Activated CD8-positive, alpha-beta memory T cell treated with anti-CD3 and anti-CD28 coated beads, Interleukin-2, amount 50 U/mL, for 1 hour (primary cell): ENCODE data around the gene SMU1.
"Not testable (repeated sequence)": the region's sequence is repeated elsewhere in the genome, so short reads cannot be mapped to it uniquely, and the experiment has no call there.

Experiments
- DNase-seq: peaks from one replicate; pipeline ENCODE4 v3.0.0-alpha.2; 2020; ENCODE audit errors: extremely low read depth

Gene SMU1

DNA sequence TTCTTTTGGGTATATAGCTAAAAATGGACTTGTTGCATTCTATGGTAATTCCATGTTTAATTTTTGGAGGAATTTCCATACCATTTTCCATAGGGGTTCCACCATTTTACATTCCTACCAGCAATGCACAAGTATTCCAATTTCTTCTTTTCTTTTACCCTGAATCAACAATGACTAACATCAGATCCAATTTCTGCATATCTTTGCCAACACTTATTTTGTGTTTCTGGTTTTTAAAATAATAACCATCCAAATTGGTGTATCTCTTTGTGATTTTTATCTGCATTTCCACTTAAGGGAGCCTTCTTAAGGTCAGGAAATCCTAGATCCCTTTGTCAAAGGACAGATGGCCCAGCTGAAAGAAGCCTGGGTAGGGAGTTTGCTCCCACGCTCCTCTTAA, 29.5 kb upstream of the SMU1 start:
- DNase-seq: no peak

DNA sequence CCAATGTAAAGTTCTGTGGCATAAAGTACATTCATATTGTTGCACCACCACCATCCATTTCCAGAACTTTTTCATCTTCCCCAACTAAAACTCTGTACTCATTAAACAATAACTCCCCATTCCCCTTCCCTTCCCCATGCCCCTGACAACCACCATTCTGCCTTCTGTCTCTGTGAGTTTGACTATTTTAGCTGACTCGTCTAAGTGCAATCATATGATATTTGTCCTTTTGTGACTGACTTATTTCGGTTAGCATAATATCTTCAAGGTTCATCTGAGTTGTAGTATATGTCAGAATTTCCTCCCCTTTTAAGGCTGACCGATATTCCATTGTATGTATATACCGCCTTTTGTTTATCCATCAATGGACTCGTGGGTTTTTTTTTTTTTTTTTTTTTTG, 29.0 kb upstream of the SMU1 start:
- no peak for DNase-seq

DNA sequence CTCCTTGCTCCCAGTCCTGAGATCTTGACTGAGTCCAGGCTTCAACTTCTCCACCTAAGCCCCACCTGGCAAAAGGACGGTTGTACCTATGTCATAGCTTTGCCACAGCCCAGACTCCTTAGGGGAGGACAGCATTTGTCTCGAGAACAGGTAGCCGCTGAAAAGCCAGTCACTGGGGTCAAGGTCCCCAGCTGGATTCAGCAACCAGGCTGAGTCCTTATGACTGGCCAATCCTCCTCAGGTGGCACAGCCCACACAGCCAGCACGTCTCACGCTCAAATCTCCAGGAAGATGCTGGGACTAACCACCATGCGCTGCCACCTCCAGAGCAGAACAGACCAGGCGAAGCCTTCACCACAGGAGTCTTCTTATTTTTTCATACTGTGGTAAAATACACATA, 27.9 kb upstream of the SMU1 start:
- no peak for DNase-seq

DNA sequence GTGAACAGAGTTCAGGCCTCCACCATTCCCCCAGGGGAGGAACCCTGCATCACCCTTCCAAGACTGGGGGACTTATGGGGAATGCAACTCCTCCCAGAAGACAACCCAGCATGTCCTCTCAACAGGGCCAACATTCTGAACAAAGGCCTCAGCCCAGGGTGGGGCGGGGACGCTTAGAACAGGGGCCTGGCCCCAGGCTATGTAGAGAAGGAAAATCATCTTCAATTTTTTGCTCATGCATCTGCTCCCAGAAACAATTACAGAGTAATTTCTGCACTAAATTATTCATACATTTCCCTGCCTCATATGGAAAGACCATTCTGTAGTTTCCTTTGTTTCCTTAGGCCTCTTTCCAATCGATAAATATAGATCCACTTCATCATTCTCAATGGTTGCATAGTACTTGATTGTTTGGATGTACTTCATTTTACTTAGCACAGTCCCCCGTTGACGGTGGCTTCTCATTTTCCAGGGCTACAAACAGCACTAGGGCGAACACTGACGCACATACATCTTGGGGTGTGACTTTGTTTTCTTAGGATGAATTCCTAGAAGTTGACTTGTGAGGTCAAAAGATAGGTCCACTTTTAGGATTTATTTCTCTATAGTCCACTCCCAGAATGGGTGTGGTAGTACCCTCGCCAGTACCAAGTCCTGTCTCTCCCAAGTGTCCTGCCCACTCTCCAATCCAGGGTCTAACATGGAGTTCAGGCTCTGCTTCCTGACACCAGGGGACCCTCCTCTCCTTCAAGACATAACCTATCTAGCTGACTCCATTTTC, 27.2 kb upstream of the SMU1 start:
- no peak for DNase-seq

DNA sequence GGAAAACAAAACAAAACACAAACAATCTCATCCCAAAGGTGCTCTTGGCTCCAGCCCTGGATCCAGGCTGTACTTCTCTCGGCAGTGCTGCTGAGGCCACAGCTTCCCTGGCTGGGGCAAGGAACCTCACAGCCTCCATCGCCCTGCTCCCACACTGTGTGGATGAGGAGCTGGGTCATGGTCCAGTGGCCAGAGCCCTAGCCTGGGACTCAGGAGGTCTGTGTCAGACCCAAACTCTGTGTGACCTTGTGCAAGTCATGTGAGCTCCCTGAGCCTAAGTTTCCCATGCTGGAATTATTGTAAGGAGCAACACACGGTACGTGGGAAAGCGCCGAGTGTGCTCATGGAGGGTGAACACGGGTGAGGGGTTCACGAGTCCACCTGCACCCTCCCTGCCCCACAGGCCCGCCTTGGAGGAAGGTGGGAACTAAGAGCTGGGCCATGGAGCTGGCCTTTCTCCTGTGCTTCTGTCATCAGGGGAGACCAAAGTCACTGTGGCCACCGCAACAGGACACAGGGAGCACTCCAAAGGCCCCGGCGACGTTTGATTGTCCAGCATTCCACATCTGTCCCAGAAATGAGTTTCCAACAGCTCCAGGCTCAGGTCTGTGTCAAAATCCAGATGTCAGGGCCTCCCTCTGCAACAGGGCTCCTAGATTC, 26.2 kb upstream of the SMU1 start:
- DNase-seq: no peak

DNA sequence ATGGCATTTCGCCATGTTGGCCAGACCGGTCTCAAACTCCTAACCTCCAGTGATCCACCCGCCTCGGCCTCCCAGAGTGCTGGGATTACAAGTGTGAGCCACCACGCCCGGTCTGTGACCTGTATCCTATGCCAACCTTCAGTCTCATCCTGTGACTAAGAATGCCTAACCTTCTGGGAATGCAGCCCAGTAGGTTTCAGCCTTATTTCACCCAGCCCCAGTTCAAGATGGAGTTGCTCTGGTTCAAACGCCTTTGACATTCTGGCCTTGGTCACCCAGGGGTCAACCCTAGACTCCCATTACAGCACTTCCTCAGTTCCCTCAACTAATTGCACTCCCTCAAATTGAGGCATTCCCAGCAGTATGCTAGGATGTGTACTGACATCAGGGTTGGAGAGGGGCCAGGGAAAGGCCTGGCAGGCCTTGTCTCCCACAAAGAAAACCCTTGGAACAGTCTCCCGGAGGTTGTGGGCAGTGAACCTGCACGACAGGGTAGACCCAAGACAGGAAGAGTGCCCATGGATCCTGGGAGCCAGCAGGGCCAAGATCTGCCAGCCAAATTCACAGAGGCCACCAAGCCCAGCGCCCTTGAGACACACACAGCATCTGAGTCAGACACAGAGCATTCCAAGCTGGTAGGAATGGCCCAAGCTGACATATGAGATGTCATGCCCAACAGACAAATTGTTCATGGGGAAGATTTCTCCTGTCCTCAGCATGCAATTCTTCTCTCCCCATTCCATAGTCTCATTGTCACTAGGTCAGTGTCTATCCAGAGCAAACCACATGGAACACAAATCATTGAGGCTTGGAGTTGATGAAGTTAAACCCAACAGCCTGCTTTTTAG, 24.9 kb upstream of the SMU1 start:
- DNase-seq: no peak

DNA sequence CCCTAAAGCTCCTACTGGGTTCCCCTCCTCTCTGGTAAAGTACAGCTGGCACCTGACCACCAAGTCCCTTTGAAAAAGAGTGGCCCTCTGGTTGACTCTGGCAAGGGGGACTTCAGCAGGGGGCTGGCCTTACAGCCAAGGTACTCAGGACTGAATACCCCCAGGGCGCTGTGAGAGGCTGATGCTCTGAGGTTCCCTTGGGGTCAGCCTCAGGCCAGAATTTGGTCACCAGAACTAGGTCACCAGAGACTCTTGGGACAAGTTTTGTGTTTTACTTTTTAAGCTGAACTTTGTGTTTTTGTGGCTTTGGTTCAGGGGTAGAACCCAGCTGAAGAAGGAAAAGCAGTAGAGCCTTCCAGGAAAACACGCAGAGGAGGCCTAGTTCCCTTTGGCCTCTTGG, 23.3 kb upstream of the SMU1 start:
- no peak for DNase-seq

DNA sequence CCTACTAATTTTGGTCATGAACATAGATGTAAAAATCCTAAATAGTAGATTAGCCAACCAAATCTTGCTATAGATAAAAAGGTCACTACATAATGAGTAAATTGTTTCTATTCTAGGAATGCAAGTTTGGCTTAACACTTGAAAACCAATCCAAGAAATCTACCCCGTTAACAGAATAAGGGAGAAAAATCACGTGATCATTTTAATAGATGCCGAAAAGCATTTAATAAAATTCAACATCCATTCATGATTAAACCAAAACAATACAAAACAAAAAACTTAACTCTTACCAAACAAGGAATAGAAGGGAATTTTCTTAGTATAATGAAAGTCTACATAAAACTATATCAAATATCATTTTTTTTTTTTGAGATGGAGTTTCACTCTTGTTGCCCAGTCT, 20.7 kb upstream of the SMU1 start:
- DNase-seq: no peak

DNA sequence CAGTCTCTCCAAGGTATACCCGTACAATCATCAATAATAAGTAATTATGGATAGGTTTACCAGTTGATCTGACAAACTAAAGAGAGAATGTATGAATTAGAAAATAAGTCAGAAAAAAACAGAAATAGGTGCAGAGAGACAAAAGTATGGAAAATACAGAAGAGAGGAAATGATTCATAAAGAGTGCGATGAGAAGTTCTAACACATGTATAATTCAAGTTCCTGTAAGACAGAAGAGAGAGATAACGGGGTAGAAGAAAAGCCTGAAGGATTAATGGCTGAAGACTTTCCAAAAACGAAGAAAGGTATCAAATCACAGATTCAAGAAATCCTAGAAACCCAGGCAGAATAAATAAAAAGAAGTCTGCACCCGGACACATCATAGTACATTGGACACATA, 16.2 kb upstream of the SMU1 start:
- DNase-seq: no peak

DNA sequence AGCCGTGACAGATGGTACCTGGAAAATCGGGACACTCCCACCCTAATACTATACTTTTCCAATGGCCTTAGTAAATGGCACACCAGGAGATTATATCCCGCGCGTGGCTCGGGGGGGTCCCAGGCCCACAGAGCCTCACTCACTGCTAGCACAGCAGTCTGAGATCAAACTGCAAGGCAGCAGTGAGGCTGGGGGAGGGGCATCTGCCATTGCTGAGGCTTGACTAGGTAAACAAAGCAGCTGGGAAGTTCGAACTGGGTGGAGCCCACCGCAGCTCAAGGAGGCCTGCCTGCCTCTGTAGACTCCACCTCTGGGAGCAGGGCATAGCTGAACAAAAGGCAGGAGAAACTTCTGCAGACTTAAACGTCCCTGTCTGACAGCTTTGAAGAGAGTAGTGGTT, 9.2 kb upstream of the SMU1 start:
- DNase-seq: not testable (repeated sequence)

DNA sequence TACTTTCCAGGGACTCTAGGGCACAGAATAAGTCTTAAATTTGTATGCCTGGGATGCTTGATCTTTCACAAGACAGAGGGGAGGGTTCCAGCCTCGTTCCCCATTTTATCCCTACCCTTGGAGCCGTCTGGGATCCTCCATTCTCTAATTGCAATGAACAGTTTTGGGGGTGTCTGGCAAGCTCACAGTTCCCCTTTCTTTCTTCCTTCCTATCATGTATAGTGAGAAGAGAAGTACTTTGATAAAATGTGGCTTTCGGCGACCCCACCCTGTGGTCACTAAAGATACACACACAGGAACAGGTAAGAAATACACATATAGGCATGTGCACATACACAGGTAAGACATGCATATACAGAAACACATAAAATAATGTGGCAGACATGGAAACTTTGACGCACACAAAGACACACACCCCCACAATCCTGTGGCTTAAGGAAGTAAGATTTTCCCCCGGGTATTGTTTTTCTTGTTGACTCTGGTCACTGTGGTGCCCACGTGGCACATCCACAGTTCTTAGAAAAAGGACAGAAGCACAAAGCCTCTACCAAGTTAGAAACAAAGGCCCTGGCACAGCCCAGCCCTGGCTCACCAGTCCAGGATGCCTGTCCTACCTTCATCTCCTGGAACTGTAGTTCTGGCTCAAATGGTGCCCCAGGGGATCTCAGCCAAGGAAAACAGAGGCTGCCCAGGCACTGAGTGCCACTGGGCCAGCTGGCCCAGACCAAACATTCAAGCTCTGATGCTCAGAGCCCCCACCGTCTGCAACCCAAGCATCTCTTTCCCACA, 6.3 kb upstream of the SMU1 start:
- no peak for DNase-seq

DNA sequence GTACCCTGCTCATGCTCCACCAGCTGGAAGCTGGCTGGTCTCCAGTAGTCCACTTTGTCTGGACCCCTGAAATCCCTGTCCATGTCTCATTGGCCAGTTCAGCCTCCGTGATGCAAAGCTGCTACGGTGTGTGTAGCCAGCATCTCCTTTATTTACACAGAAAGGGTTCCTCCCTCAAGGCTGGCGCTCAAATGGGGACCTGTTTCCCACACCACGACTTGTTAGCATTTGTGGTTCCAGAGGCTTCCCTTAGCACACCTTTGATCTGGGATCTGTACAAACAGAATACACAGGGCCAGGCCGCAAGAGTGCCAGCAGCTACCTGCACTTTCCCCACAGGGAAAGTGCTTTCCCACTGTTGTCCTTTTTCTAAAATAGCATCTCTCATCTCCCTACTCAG, 5.7 kb upstream of the SMU1 start:
- DNase-seq: no peak

DNA sequence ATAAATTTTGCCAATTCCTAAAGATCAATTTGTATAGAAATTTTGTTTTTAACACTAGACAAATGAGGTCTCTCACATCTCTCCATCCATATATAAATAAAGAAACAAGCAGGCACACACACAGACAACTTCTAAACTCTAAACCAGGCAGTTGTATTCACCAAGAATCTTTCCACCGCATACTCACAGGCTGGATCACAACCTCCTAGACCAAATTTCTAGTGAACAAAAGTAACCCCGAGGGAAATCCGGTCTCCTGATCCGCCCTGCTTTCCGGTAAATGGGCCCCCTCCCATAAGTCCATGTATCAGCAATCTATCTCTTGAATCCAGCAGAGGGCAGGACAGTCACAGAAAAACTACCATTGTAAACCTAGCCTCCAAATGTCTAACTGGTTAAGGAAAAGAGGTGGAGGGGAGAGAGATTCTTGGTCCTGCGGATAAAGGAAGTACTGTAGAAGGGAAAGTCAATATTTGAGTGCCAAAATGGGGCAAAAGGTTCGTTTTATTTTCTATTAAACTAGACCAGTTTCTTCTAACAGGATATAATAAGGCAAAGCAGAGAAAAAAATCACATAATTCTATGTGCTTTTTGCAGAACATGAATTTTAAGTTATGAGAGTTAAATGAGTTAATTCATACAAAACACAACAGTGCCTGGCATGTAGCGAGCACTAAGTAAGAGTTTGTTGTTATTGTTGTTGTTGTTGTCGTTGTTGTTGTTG, 4.8 kb upstream of the SMU1 start:
- no peak for DNase-seq

DNA sequence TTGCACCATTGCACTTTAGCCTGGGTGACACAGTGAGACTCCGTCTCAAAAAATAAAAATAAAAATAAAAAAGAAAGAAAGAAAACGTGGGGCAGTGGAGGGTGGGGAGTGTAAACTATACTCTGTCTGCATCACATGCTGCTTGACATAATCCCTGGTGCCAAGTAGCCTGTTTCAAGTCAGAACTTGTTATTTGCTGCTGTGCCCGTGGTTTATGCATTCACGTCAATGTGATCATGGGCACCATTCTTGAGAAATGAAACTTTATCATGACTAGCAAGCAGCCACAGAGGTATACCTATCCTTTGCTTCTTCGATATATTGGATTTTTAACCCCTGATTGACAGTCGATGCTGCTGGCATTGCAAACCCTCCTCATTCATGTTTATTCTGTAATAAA, 4.1 kb upstream of the SMU1 start:
- DNase-seq: no peak

DNA sequence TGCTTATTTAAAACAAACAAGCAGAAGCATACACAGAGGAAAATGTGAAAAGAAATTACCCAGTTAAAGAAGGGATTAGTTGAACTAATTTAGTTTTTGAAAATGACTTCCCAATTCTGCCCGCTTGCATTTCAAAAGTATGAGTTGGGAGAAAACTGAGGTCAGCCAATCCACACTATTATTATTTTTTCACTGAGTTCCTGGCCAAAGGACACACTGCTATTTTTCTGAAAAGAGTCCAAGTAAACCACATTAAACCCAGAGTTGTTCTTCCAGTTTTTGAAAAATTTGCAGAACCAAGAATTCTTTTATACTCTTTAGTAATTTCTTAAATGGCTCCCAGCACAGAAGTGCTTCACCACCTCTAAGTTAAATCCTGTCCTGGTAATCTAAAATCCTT, 7.5 kb downstream of the SMU1 start:
- no peak for DNase-seq

DNA sequence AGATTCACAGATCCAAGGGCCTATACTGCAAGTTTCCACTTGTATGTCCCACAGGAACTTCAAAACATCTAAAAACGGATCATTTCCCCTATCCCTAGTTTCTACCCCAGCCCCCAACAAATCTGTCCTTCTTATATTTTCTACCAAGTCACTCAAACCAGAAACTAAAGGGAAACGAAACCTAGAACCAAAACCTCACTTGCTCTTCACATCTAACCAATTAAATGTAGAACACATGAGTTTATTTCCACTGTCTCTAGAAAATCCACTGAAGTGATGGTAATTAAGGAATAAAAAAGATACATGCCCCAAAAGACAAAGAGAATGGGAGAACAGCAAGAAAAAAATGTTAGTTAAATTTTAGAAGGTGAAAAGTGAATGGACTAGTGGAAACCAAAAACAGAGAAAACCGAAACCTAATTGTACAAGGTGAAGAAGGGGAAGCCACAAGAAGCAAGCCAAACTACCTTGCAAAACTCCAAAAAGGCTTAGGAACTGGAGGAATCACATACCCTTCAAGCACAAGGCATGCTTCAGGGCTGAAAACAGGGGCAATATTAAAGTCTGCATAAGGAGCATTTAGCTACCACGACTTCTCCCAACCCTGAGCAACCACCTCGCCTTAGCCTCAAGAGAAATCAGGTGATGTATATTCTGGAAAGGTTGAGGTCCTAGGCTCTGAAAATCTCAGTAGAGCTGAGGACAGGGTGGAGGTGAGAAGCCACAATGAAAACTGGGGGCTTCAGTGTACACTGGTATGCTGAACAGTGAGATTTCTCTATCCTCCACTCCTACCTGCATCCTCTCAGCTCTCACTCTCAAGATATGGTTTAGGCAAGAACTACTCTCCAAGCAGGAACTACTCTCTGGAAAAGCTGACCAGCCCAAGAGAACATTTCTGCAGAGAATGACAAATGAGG, 11.1 kb downstream of the SMU1 start:
- no peak for DNase-seq

DNA sequence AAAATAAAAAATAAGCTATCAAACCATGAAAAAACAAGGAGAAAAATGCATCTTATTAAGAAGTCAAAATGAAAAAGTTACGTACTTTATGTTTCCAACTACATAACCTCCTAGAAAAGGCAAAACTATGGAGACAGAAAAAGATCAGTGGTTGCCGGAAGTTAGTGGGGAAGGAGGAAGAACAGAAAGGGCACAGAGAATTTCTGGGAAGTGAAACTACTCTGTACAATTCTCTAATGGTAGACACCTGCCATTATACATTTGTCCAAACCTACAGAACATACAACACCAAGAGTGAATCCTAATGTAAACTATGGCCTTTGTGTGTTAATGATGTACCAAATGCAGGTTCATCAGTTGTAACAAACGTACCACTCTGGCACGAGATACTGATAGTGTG, 25.3 kb downstream of the SMU1 start:
- no peak for DNase-seq

DNA sequence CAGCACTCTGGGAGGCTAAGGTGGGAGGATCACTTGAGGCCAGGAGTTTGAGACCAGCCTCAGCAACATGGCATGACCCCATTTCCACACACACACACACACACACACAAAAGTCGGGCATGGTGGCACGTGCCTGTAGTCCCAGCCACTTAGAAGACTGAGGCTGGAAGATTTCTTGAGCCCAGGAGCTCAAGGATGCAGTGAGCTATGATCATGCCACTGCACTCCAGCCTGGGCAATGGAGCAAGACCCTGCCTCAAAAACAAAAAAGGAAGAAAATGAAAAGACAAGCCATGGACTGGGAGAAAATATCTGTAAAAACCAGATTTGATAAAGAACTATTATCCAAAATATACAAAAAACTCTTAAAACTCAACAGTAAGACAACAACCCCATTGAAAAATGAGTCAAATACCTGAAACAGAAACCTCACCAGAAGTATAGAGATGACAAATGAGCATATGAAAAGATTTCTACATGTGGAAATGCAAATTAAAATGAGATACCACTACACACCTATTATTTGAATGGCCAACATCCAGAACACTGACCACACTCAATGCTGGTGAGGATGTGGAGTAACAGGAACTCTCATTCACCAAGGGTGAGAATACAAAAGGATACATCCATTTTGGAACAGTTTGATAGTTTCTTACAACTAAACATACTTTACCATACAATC, 26.7 kb downstream of the SMU1 start:
- no peak for DNase-seq

DNA sequence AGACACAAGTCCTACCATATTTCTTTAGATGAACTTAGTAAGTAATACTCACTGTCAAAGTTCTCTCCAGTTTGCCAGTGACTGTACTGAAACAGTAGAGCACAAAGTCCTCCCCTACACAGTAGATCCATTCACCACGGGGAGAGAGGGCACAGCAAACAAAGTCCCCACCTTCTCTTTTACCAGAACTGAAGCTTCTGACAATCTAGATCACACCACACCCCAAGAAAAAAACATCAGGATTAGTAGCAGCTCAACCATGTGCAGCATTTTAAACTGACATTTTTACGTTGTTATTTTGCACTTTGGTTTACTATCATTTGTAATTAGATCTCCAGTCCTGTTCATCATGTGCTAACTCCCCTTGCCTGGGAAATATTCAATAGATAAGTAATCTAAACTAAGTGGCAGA, 28.4 kb downstream of the SMU1 start:
- no peak for DNase-seq

DNA sequence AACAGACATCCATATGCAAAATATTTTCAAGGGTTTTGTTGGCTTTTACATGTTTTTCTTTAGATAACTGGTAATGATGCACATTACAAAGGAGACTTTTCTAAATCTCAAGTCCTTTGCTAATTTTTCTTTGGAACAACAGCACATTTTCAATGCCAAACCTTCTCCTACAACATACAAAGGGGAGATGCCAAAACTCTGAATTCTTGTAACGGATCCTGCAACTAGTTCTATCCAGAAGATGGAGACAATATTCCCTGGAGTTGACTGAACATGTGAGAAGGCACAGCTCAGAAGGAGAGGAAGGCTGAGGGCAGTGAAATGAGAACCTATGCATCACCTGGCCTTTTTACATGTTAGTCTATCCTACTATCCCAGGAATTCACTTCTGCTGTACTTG, 30.4 kb downstream of the SMU1 start:
- no peak for DNase-seq
